BLaER1 treated with 17β-estradiol and CSF1 and Interleukin-3, amounts not matched to agents 10 nM and 100 nM (cell line): ENCODE data around the gene KRT83.
A peak's percentile ranks its signal among the peaks of the same experiment; 100 is the strongest.

Experiments used
- H3K27ac ChIP-seq, 11 experiments: shearing (Covaris generic); formaldehyde crosslinking; 2 replicates each; pipeline ENCODE4 v1.8.1; 2022
- H3K27me3 ChIP-seq, 11 experiments: shearing (Covaris generic); formaldehyde crosslinking; 2 replicates each; pipeline ENCODE4 v1.8.1; 2022
- H3K36me3 ChIP-seq, 11 experiments: shearing (Covaris generic); formaldehyde crosslinking; 2 replicates each; pipeline ENCODE4 v1.8.1; 2022
- H3K4me1 ChIP-seq, 10 experiments: shearing (Covaris generic); formaldehyde crosslinking; 2 replicates each; pipeline ENCODE4 v1.8.1; 2022
- H3K4me2 ChIP-seq, 11 experiments: shearing (Covaris generic); formaldehyde crosslinking; 2 replicates each; pipeline ENCODE4 v1.8.1; 2022
- H3K4me3 ChIP-seq, 10 experiments: shearing (Covaris generic); formaldehyde crosslinking; 2 replicates each; pipeline ENCODE4 v1.8.1; 2022
- H3K9ac ChIP-seq, 11 experiments: shearing (Covaris generic); formaldehyde crosslinking; 2 replicates each; pipeline ENCODE4 v1.8.1; 2022
- H3K9me3 ChIP-seq, 11 experiments: shearing (Covaris generic); formaldehyde crosslinking; replicated peaks in 1 of 11; 2 replicates each; pipeline ENCODE4 v1.8.1; 2022
- H4K20me1 ChIP-seq, 11 experiments: shearing (Covaris generic); formaldehyde crosslinking; 2 replicates each; pipeline ENCODE4 v1.8.1; 2022
- Cebpa-rat ChIP-seq, 11 experiments: shearing (Covaris generic); IDR thresholded peaks; 2 replicates each; pipeline ENCODE4 v1.8.1; 2022

The KRT83 gene

DNA sequence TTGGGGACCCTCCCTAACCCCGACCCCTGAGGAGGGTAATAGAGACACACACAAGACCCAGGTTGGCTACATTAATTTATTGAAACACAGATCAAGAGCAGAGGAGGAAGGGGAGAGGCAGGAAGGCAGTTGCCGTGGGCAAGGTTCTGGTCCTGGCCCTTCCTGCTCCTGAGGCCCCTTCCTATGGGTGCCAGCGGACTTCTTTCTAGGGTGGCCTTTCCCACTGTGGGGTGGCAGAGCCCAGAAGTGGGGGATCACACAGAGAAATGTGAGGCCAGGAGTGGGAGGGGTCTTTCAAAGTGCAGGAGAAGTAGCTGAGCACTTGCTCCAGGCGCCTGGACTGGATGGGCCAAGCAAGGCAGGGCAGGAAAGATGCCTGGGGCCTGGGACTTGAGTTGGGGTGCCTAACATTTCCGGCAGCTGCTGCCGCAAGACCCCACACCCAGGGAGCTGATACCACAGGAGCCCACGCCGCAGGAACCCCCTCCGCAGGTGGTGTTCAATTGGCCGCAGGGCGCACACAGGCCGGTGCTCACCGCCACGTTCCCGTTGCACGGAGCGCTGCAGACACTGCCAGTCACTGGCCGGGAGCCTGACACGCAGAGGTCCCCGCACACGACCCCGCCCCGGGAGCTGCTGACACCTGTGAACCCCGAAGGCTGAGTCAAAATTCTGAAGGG lies 35.2 kb downstream of the KRT83 start:
- Histone ChIP-seq H3K4me2 (peak overlapping the region in 3 of 11 experiments; percentile 32 to 85 (median 52); a peak in 5 of 22 replicates), H3K27me3 (no peaks in the 10 kb centered on the region), H3K4me3 (no peak overlapping the region), H3K36me3 (no peaks in the 10 kb centered on the region), H3K9me3 (no peaks in the 10 kb centered on the region), H3K9ac (no peak overlapping the region), H4K20me1 (no peaks in the 10 kb centered on the region), H3K27ac (peak overlapping the region in 1 of 11 experiments; percentile 29; a peak in 1 of 22 replicates), H3K4me1 (peaks cover 6 to 63% (median 22%) of the 10 kb centered on the region in 10 experiments)
- no peak for TF ChIP-seq Cebpa-rat (IDR thresholded peaks at IDR 0.05)

- Histone ChIP-seq H3K36me3 (no peaks in the 10 kb centered on the region), H3K9me3 (no peaks in the 10 kb centered on the region), H3K9ac (no peak overlapping the region), H3K27me3 (no peaks in the 10 kb centered on the region), H3K27ac (no peak overlapping the region), H3K4me1 (peaks cover 6 to 70% (median 29%) of the 10 kb centered on the region in 10 experiments), H3K4me3 (no peak overlapping the region), H4K20me1 (no peaks in the 10 kb centered on the region), H3K4me2 (peak overlapping the region in 2 of 11 experiments; percentile 52 to 85; a peak in 6 of 22 replicates)
- no peak for TF ChIP-seq Cebpa-rat (IDR thresholded peaks at IDR 0.05)
These were observed 35.9 kb downstream of the KRT83 start for GRCh38 chr12:52285172-52285745.

- no peaks in the 10 kb centered on the region for H4K20me1 ChIP-seq
- H3K9me3 ChIP-seq: no peaks in the 10 kb centered on the region
- H3K27me3 ChIP-seq: no peaks in the 10 kb centered on the region
- peaks cover 6 to 76% (median 32%) of the 10 kb centered on the region in 10 experiments for H3K4me1 ChIP-seq
- H3K27ac ChIP-seq: no peak overlapping the region
- no peaks in the 10 kb centered on the region for H3K36me3 ChIP-seq
- H3K4me3 ChIP-seq: no peak overlapping the region
- H3K9ac ChIP-seq: no peak overlapping the region
- H3K4me2 ChIP-seq: no peak overlapping the region
- no peak for TF ChIP-seq Cebpa-rat (IDR thresholded peaks at IDR 0.05)
These were observed 36.5 kb downstream of the KRT83 start for GRCh38 chr12:52284562-52285171.

GRCh38 chr12:52280796-52281560 lies 40.2 kb downstream of the KRT83 start:
- TF ChIP-seq Cebpa-rat (IDR thresholded peaks at IDR 0.05): no peak
- Histone ChIP-seq H3K9me3 (no peaks in the 10 kb centered on the region), H3K9ac (no peak overlapping the region), H3K4me2 (peak overlapping the region in 10 of 11 experiments; percentile 17 to 81 (median 42); a peak in 17 of 22 replicates), H3K27ac (no peak overlapping the region), H3K27me3 (peaks cover 0 to 9% (median 5%) of the 10 kb centered on the region in 11 experiments; a peak in 10 of 22 replicates), H3K4me1 (peaks cover 0 to 61% (median 25%) of the 10 kb centered on the region in 10 experiments; a peak in 16 of 20 replicates), H4K20me1 (no peaks in the 10 kb centered on the region), H3K4me3 (no peak overlapping the region), H3K36me3 (no peaks in the 10 kb centered on the region)

- H4K20me1 ChIP-seq: no peaks in the 10 kb centered on the region
- H3K9ac ChIP-seq: no peak overlapping the region
- H3K9me3 ChIP-seq: no peaks in the 10 kb centered on the region
- H3K27me3 ChIP-seq: peaks cover 0 to 9% (median 5%) of the 10 kb centered on the region in 11 experiments; a peak in 10 of 22 replicates
- H3K4me3 ChIP-seq: no peak overlapping the region
- H3K4me1 ChIP-seq: peaks cover 0 to 54% (median 21%) of the 10 kb centered on the region in 10 experiments; a peak in 16 of 20 replicates
- peak in 2 of 11 experiments; percentile 33 to 57; a peak in 2 of 22 replicates for TF ChIP-seq Cebpa-rat (IDR thresholded peaks at IDR 0.05)
- no peaks in the 10 kb centered on the region for H3K36me3 ChIP-seq
- peak overlapping the region in 7 of 11 experiments; percentile 36 to 81 (median 49); a peak in 14 of 22 replicates for H3K4me2 ChIP-seq
- H3K27ac ChIP-seq: no peak overlapping the region
These were observed 40.8 kb downstream of the KRT83 start for GRCh38 chr12:52280319-52280795.

- Histone ChIP-seq H3K27me3 (peaks cover 0 to 9% (median 5%) of the 10 kb centered on the region in 11 experiments; a peak in 10 of 22 replicates), H3K9me3 (no peaks in the 10 kb centered on the region), H3K36me3 (no peaks in the 10 kb centered on the region), H3K4me2 (peak overlapping the region in 10 of 11 experiments; percentile 52 to 85 (median 74); a peak in 13 of 22 replicates), H4K20me1 (no peaks in the 10 kb centered on the region), H3K27ac (no peak overlapping the region), H3K9ac (no peak overlapping the region), H3K4me1 (peaks cover 0 to 49% (median 19%) of the 10 kb centered on the region in 10 experiments; a peak in 16 of 20 replicates), H3K4me3 (no peak overlapping the region)
- TF ChIP-seq Cebpa-rat (IDR thresholded peaks at IDR 0.05): no peak
These were observed 41.5 kb downstream of the KRT83 start for GRCh38 chr12:52279422-52280318.

DNA sequence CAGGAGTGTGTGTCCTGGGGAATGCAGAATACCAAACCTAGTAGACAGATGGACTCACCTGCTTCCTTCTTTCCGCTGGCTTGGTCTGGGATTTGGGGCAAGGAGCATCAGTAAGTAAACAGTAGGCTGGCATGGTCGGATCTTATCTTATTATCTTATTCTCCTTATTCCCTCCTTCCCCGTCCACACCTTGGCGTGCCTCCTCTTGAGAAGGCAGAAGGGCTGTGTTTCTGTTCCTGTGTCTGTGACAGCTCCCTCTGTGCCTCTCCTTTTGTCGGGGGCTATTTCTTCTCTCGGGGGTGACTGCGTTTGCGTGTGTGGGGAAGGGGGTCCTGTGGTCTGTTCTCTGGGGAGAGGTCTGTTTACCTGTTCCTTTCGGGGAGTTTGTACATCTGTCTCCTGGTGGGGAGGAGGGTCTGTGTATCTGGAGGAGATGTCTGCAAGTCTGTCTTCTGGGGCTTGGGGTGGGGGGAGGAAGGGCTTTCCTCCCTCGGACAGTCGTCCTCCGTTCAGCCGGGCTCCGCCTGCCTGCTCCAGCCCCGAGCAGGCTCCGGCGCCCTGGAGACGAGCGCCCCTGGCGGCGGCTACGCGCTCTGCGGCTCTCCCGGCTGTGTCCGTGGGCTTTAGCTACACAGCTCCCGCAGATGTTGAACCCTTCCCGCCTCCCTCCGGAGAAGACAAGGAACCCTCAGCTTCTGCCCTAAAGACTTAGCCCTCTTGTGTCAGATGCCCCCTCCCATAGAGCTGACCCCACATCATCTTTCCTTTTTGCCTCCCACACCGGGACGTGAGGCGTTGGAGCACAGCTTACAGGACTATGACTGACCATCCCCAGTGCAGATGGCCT lies 42.4 kb downstream of the KRT83 start:
- Histone ChIP-seq H3K36me3 (no peaks in the 10 kb centered on the region), H3K9me3 (no peaks in the 10 kb centered on the region), H3K9ac (peak overlapping the region in 6 of 11 experiments; percentile 7 to 47 (median 26); a peak in 7 of 22 replicates), H3K4me1 (peaks cover 0 to 43% (median 19%) of the 10 kb centered on the region in 10 experiments; a peak in 16 of 20 replicates), H3K4me2 (peak overlapping the region; percentile 52 to 85 (median 78)), H3K4me3 (peak overlapping the region in 6 of 10 experiments; percentile 16 to 49 (median 37); a peak in 7 of 20 replicates), H3K27ac (no peak overlapping the region), H3K27me3 (peaks cover 0 to 9% (median 5%) of the 10 kb centered on the region in 11 experiments; a peak in 10 of 22 replicates), H4K20me1 (no peaks in the 10 kb centered on the region)
- TF ChIP-seq Cebpa-rat (IDR thresholded peaks at IDR 0.05): no peak
